Caco-2 (cell line): Measurements from ENCODE around the gene RAD51B. TPM values are rescaled to one million over a fixed set of nuclear protein-coding genes. Genes with fewer than 3 reads are reported as not detected.

Experiments
- BruUV-seq: library from RNA; stranded (reverse); fragments of 400-500 nt; replicated peaks from 2 replicates; lab custom pipeline; 2021; lab: Mats Ljungman, UMichigan
- CTCF ChIA-PET: fragments of 300-600 bp; sonication (Branson Sonifier 250); formaldehyde crosslinking; loops from one replicate; lab custom pipeline; 2022; ENCODE audit warnings: antibody characterized with exemption; lab: Charles Lee
- POLR2A ChIA-PET: fragments of 300-600 bp; sonication (Branson Sonifier 250); formaldehyde crosslinking; loops from one replicate; lab custom pipeline; 2022; ENCODE audit warnings: antibody characterized with exemption; lab: Charles Lee
- DNase-seq, 2 experiments: peaks; one replicate each; pipeline versions ENCODE4 v3.0.0 to v3.0.0-alpha.2; 2020 to 2022
- H3K27me3 ChIP-seq: replicated peaks from 2 replicates; pipeline ENCODE4 v1.6.0; 2011; ENCODE audit warnings: low read length; ENCODE audit not compliant: control insufficient read depth, insufficient read depth
- H3K36me3 ChIP-seq: 2 replicates; pipeline ENCODE4 v1.5.1; 2011; ENCODE audit warnings: low read length; ENCODE audit not compliant: control insufficient read depth, insufficient read depth
- H3K4me1 ChIP-seq: fragments of 250-450 bp; sonication (Bioruptor Pico); 2 replicates; pipeline ENCODE4 v1.5.1; 2020; ENCODE audit warnings: mild to moderate bottlenecking
- H3K4me3 ChIP-seq: 2 replicates; pipeline ENCODE4 v1.5.1; 2011; ENCODE audit warnings: low read depth, mild to moderate bottlenecking, control low read depth, low read length
- H3K9me3 ChIP-seq: fragments of 250-450 bp; sonication (Bioruptor Pico); 2 replicates; pipeline ENCODE4 v1.5.1; 2020; ENCODE audit warnings: mild to moderate bottlenecking, moderate library complexity
- H3K27ac Mint-ChIP-seq: one replicate; pipeline ENCODE4 v1.8.0; 2022; ENCODE audit warnings: mixed read lengths; ENCODE audit not compliant: unreplicated experiment
- H3K27me3 Mint-ChIP-seq: one replicate; pipeline ENCODE4 v1.8.0; 2022; ENCODE audit warnings: mixed read lengths; ENCODE audit not compliant: insufficient read depth, unreplicated experiment
- H3K36me3 Mint-ChIP-seq: one replicate; pipeline ENCODE4 v1.8.0; 2022; ENCODE audit warnings: mild to moderate bottlenecking, mixed read lengths; ENCODE audit not compliant: insufficient read depth, unreplicated experiment
- H3K4me1 Mint-ChIP-seq: one replicate; pipeline ENCODE4 v1.8.0; 2022; ENCODE audit warnings: low read depth, mixed read lengths; ENCODE audit not compliant: unreplicated experiment
- H3K4me3 Mint-ChIP-seq: one replicate; pipeline ENCODE4 v1.8.0; 2022; ENCODE audit warnings: mild to moderate bottlenecking, moderate library complexity, mixed read lengths; ENCODE audit not compliant: unreplicated experiment
- H3K9me3 Mint-ChIP-seq: one replicate; pipeline ENCODE4 v1.8.0; 2022; ENCODE audit warnings: mixed read lengths; ENCODE audit not compliant: unreplicated experiment
- CTCF ChIP-seq, 2 experiments: fragments of 200-600 bp in 1 of 2; IDR thresholded peaks; 1 replicate in 1 of 2; 2 replicates in 1 of 2; pipeline versions ENCODE4 v1.5.1 to v1.8.0; 2011 to 2022; ENCODE audit warnings: antibody characterized with exemption in 1 of 2, control low read depth in 1 of 2, inconsistent platforms in 1 of 2, low read depth in 1 of 2, low read length in 1 of 2, mild to moderate bottlenecking in 1 of 2, moderate library complexity in 1 of 2; ENCODE audit not compliant: insufficient read depth in 1 of 2, severe bottlenecking in 1 of 2, unreplicated experiment in 1 of 2
- intact Hi-C: fragments of 100-400 bp; cut with micrococcal nuclease; formaldehyde crosslinking; loops from one replicate; pipeline ENCODE4 v1.10.0; 2022; ENCODE audit not compliant: unreplicated experiment
- total RNA-seq: library from RNA; stranded (reverse); gene quantifications from 2 replicates; pipeline ENCODE4 v1.2.3, GENCODE V29; 2022

RAD51B gene
- total RNA-seq, 1 experiment from 2014 or later: 16.7 TPM

- H3K27me3 Mint-ChIP-seq: no peaks in the 10 kb centered on the region
- H3K9me3 ChIP-seq: no peaks in the 10 kb centered on the region
- no peak for DNase-seq
- intact Hi-C loops: loop anchor here (5.0 kb wide), 1 partner anchor 65 kb away; no protein-coding TSS in a partner anchor
- H3K27me3 ChIP-seq: no peaks in the 10 kb centered on the region
- peaks cover 52% of the 10 kb centered on the region for H3K4me1 Mint-ChIP-seq
- peaks cover 10% of the 10 kb centered on the region for H3K9me3 Mint-ChIP-seq
- no TSS peak for BruUV-seq
- H3K27ac Mint-ChIP-seq: no peak overlapping the region
- peaks cover 59% of the 10 kb centered on the region for H3K4me1 ChIP-seq
- CTCF ChIA-PET: interaction anchor here (0.7 kb wide), 1 partner anchor 74 kb away, joined by 3 read pairs; no protein-coding TSS in a partner anchor
- POLR2A ChIA-PET: no interaction called here
- no peak overlapping the region for H3K4me3 Mint-ChIP-seq
- H3K36me3 Mint-ChIP-seq: no peaks in the 10 kb centered on the region
- no peak overlapping the region for H3K4me3 ChIP-seq
- no peak for TF ChIP-seq CTCF (IDR thresholded peaks at IDR 0.05; ENCODE audit: insufficient read depth in 1 of 2, low read depth in 1 of 2, low read length in 1 of 2, severe bottlenecking in 1 of 2, unreplicated experiment in 1 of 2)
- no peaks in the 10 kb centered on the region for H3K36me3 ChIP-seq
These were observed 647.8 kb downstream of the RAD51B start for GRCh38 chr14:68467425-68467824.

GRCh38 chr14:68468437-68469207 is 649.0 kb downstream of the RAD51B start:
- DNase-seq: peak in 1 of 2 experiments; percentile 50
- ChIA-PET POLR2A (interaction anchor here (0.6 to 1.2 kb wide), 3 partner anchors 10 to 319 kb away, joined by 3 read pairs; no protein-coding TSS in a partner anchor), CTCF (interaction anchor here (0.6 to 1.0 kb wide), 4 partner anchors 53 to 170 kb away, joined by 3 to 7 read pairs (median 3); no protein-coding TSS in a partner anchor)
- Mint-ChIP-seq H3K27ac (peak overlapping the region; percentile 72), H3K36me3 (peaks cover 2% of the 10 kb centered on the region), H3K4me3 (peak overlapping the region; percentile 47), H3K4me1 (peaks cover 61% of the 10 kb centered on the region), H3K9me3 (peaks cover 10% of the 10 kb centered on the region), H3K27me3 (no peaks in the 10 kb centered on the region)
- no TSS peak for BruUV-seq
- Histone ChIP-seq H3K36me3 (no peaks in the 10 kb centered on the region), H3K4me3 (no peak overlapping the region), H3K4me1 (peaks cover 59% of the 10 kb centered on the region), H3K27me3 (no peaks in the 10 kb centered on the region), H3K9me3 (no peaks in the 10 kb centered on the region)
- TF ChIP-seq CTCF (IDR thresholded peaks at IDR 0.05; ENCODE audit: insufficient read depth in 1 of 2, low read depth in 1 of 2, low read length in 1 of 2, severe bottlenecking in 1 of 2, unreplicated experiment in 1 of 2): no peak
- intact Hi-C loops: loop anchor here (2.0 to 5.0 kb wide), 2 partner anchors 66 to 220 kb away; no protein-coding TSS in a partner anchor

- Histone ChIP-seq H3K36me3 (no peaks in the 10 kb centered on the region), H3K9me3 (no peaks in the 10 kb centered on the region), H3K4me3 (no peak overlapping the region), H3K27me3 (no peaks in the 10 kb centered on the region), H3K4me1 (peaks cover 65% of the 10 kb centered on the region)
- BruUV-seq: no TSS peak
- intact Hi-C loops: loop anchor here (2.0 to 5.0 kb wide), 2 partner anchors 67 to 220 kb away; no protein-coding TSS in a partner anchor
- peaks cover 62% of the 10 kb centered on the region for H3K4me1 Mint-ChIP-seq
- no peak for TF ChIP-seq CTCF (IDR thresholded peaks at IDR 0.05; ENCODE audit: insufficient read depth in 1 of 2, low read depth in 1 of 2, low read length in 1 of 2, severe bottlenecking in 1 of 2, unreplicated experiment in 1 of 2)
- peak overlapping the region; percentile 47 for H3K4me3 Mint-ChIP-seq
- ChIA-PET POLR2A (interaction anchor here (0.6 to 1.2 kb wide), 3 partner anchors 10 to 319 kb away, joined by 3 read pairs; no protein-coding TSS in a partner anchor), CTCF (interaction anchor here (0.6 to 1.0 kb wide), 3 partner anchors 52 to 160 kb away, joined by 3 to 7 read pairs (median 3); no protein-coding TSS in a partner anchor)
- peak; percentile 64 to 77 for DNase-seq
- H3K27me3 Mint-ChIP-seq: no peaks in the 10 kb centered on the region
- peaks cover 4% of the 10 kb centered on the region for H3K9me3 Mint-ChIP-seq
- H3K27ac Mint-ChIP-seq: peak overlapping the region; percentile 72
- peaks cover 8% of the 10 kb centered on the region for H3K36me3 Mint-ChIP-seq
These were observed 649.7 kb downstream of the RAD51B start for GRCh38 chr14:68469208-68469713.
